GM12878 (cell line): ENCODE data around the gene MACF1.

Source experiments
- EP300 ChIP-seq, 2 experiments: fragments of 150-350 bp in 1 of 2; IDR thresholded peaks; 2 replicates each; pipeline ENCODE4 v1.6.1; 2011 to 2012; ENCODE audit warnings: low read depth in 2 of 2, low read length in 2 of 2, borderline replicate concordance in 1 of 2, improper control_type of control experiment in 1 of 2, inconsistent platforms in 1 of 2; ENCODE audit not compliant: control insufficient read depth in 1 of 2
- MXI1 ChIP-seq: fragments of 150-350 bp; IDR thresholded peaks from 2 replicates; pipeline ENCODE4 v1.6.1; 2011; ENCODE audit warnings: low read depth, mild to moderate bottlenecking, inconsistent platforms, low read length, improper control_type of control experiment
- POLR2A ChIP-seq: IDR thresholded peaks from 2 replicates; pipeline ENCODE4 v1.6.1; 2011; ENCODE audit warnings: low read depth, mild to moderate bottlenecking, low read length
- RBBP5 ChIP-seq: fragments of 200-600 bp; sonication (generic); conservative IDR thresholded peaks from 2 replicates; pipeline ENCODE4 v1.6.1; 2016
- SUZ12 ChIP-seq: fragments of 200-600 bp; sonication (generic); IDR thresholded peaks from one replicate; pipeline ENCODE4 v1.6.1; 2018; ENCODE audit warnings: antibody characterized with exemption, mild to moderate bottlenecking; ENCODE audit not compliant: unreplicated experiment
- TARDBP ChIP-seq: IDR thresholded peaks from 2 replicates; pipeline ENCODE4 v1.6.1; 2016; ENCODE audit warnings: borderline replicate concordance
- YY1 ChIP-seq: IDR thresholded peaks from 2 replicates; pipeline ENCODE4 v1.6.1; 2011; ENCODE audit warnings: low read depth, mild to moderate bottlenecking, low read length
- TF ChIP-seq, protein P1 (sequence below), 3 experiments: IDR thresholded peaks in 2 of 3; conservative IDR thresholded peaks in 1 of 3; 2 replicates each; pipeline ENCODE4 v1.5.1; 2011; ENCODE audit warnings: low read depth in 3 of 3, low read length in 3 of 3, mild to moderate bottlenecking in 3 of 3, control low read depth in 2 of 3, moderate library complexity in 2 of 3, inconsistent platforms in 1 of 3, mixed read lengths in 1 of 3; ENCODE audit not compliant: control insufficient read depth in 2 of 3, insufficient read depth in 1 of 3; ENCODE audit errors: extremely low read depth in 1 of 3
- TF ChIP-seq, protein P2 (sequence below): IDR thresholded peaks from 2 replicates; pipeline ENCODE4 v1.6.1; 2011; ENCODE audit warnings: low read depth, mild to moderate bottlenecking, low read length, moderate library complexity, borderline replicate concordance; ENCODE audit errors: extremely low read depth

DNA sequence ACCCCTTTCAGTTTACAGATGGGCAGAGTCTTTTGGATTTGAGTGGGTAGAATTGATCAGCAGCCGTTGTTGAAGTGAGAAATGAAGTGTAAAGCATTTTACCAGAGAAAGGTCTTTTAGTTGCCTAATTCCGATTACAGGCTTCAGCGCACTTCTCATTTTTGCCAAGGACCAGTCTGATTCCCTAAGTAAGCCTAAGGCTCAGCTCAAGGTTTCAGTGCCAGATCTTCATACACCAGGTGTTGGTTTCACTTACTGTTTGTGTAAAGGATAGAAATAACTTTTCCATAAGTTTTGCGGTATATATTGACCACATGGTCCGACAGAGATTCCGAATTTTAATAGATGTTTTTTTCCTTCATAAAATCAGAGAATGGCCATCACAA is 203.0 kb downstream of the MACF1 start:
- TF ChIP-seq, protein P1, sequence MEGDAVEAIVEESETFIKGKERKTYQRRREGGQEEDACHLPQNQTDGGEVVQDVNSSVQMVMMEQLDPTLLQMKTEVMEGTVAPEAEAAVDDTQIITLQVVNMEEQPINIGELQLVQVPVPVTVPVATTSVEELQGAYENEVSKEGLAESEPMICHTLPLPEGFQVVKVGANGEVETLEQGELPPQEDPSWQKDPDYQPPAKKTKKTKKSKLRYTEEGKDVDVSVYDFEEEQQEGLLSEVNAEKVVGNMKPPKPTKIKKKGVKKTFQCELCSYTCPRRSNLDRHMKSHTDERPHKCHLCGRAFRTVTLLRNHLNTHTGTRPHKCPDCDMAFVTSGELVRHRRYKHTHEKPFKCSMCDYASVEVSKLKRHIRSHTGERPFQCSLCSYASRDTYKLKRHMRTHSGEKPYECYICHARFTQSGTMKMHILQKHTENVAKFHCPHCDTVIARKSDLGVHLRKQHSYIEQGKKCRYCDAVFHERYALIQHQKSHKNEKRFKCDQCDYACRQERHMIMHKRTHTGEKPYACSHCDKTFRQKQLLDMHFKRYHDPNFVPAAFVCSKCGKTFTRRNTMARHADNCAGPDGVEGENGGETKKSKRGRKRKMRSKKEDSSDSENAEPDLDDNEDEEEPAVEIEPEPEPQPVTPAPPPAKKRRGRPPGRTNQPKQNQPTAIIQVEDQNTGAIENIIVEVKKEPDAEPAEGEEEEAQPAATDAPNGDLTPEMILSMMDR (IDR thresholded peaks at IDR 0.05 in 2 of 3, conservative IDR thresholded peaks at IDR 0.05 in 1 of 3; ENCODE audit: control insufficient read depth in 2 of 3, extremely low read depth in 1 of 3, insufficient read depth in 1 of 3, low read depth in 3 of 3, low read length in 3 of 3): no peak
- TF ChIP-seq MXI1 (no peak), POLR2A (no peak), RBBP5 (no peak), EP300 (IDR thresholded peaks at IDR 0.05; ENCODE audit: borderline replicate concordance in 1 of 2, control insufficient read depth in 1 of 2, low read depth in 2 of 2, low read length in 2 of 2) (no peak), YY1 (no peak), SUZ12 (no peak), TARDBP (no peak)
- TF ChIP-seq, protein P2, sequence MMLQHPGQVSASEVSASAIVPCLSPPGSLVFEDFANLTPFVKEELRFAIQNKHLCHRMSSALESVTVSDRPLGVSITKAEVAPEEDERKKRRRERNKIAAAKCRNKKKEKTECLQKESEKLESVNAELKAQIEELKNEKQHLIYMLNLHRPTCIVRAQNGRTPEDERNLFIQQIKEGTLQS: no peak
